Activated CD8-positive, alpha-beta memory T cell treated with anti-CD3 and anti-CD28 coated beads, Interleukin-2, amount 50 U/mL, for 4 hours (primary cell): Measurements from ENCODE around the gene SMIM44.

Experiments
- DNase-seq: peaks from one replicate; pipeline ENCODE4 v3.0.0-alpha.2; 2020

Gene SMIM44

DNA sequence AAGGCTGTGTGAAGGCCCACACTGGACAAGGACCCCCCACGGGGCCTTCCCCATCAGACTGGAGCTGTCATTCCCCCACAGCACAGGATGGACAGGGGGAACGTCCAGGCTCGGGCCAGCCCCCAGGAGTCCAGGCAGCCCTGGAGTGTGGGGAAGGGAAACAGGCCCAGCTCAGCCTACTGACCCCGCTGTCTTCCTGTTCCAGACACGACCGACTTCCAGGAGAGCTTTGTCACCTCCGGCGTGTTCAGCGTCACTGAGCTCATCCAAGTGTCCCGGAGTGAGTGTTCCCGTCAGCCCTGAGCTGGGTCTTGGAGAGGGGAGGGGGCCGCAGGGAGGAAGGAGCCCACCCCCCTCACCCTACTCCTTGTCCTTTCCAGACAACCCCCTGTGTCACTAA lies 49.9 kb downstream of the SMIM44 start:
- no peak for DNase-seq
